GM23338 (cell line): Measurements from ENCODE around the gene ACSL4. TPM values are rescaled to one million over a fixed set of nuclear protein-coding genes. Genes with fewer than 3 reads are reported as not detected.

Experiments used
- ATAC-seq: fragments of 200-7000 bp; cut with Tn5 transposase; 3 replicates; pipeline ENCODE4 v1.9.1; 2020
- DNase-seq: peaks from one replicate; pipeline ENCODE4 v3.0.0-alpha.2; 2015; ENCODE audit warnings: low spot score
- H2AFZ ChIP-seq: fragments of 200-600 bp; sonication (generic); 2 replicates; pipeline ENCODE4 v1.8.0; 2016; ENCODE audit warnings: antibody characterized with exemption, mild to moderate bottlenecking, moderate library complexity
- H3F3A ChIP-seq: fragments of 200-600 bp; sonication (generic); replicated peaks from 2 replicates; pipeline ENCODE4 v1.8.0; 2017; ENCODE audit warnings: antibody characterized with exemption, mixed run types, low read depth
- H3K27ac ChIP-seq: fragments of 200-600 bp; sonication (generic); 2 replicates; pipeline ENCODE4 v1.6.1; 2016; ENCODE audit warnings: low read depth
- H3K27me3 ChIP-seq: fragments of 200-600 bp; sonication (generic); 2 replicates; pipeline ENCODE4 v1.8.0; 2016; ENCODE audit warnings: mild to moderate bottlenecking, mixed run types, moderate library complexity; ENCODE audit not compliant: insufficient read depth
- H3K36me3 ChIP-seq: fragments of 200-600 bp; sonication (generic); 2 replicates; pipeline ENCODE4 v1.8.0; 2016; ENCODE audit warnings: mild to moderate bottlenecking; ENCODE audit not compliant: insufficient read depth
- H3K4me1 ChIP-seq: fragments of 200-600 bp; sonication (generic); 2 replicates; pipeline ENCODE4 v1.8.0; 2016; ENCODE audit warnings: mild to moderate bottlenecking, moderate library complexity; ENCODE audit not compliant: insufficient read depth
- H3K4me2 ChIP-seq: fragments of 200-600 bp; sonication (generic); 2 replicates; pipeline ENCODE4 v1.7.1; 2017; ENCODE audit warnings: mixed run types
- H3K4me3 ChIP-seq: fragments of 200-600 bp; sonication (generic); 2 replicates; pipeline ENCODE4 v1.6.1; 2016; ENCODE audit warnings: mixed run types
- H3K79me2 ChIP-seq: fragments of 200-600 bp; sonication (generic); replicated peaks from 2 replicates; pipeline ENCODE4 v1.8.0; 2017; ENCODE audit warnings: mild to moderate bottlenecking; ENCODE audit not compliant: insufficient read depth
- H3K9me2 ChIP-seq: fragments of 200-600 bp; sonication (generic); 2 replicates; pipeline ENCODE4 v1.8.0; 2017; ENCODE audit not compliant: insufficient read depth
- H4K20me1 ChIP-seq: fragments of 200-600 bp; sonication (generic); replicated peaks from 2 replicates; pipeline ENCODE4 v1.8.0; 2017; ENCODE audit warnings: mild to moderate bottlenecking; ENCODE audit not compliant: insufficient read depth
- H3K27ac Mint-ChIP-seq: 2 replicates; pipeline ENCODE4 v1.8.0; 2020; ENCODE audit warnings: inconsistent platforms, mild to moderate bottlenecking, moderate library complexity, mixed read lengths
- H3K27me3 Mint-ChIP-seq: 3 replicates; pipeline ENCODE4 v1.8.0; 2022; ENCODE audit warnings: low read depth, mild to moderate bottlenecking, moderate library complexity, mixed read lengths, inconsistent platforms; ENCODE audit not compliant: insufficient read depth, poor library complexity
- H3K36me3 Mint-ChIP-seq: 3 replicates; pipeline ENCODE4 v1.8.0; 2021; ENCODE audit warnings: low read depth, mild to moderate bottlenecking, inconsistent platforms, moderate library complexity, mixed read lengths
- H3K4me1 Mint-ChIP-seq: 3 replicates; pipeline ENCODE4 v1.8.0; 2020; ENCODE audit warnings: mild to moderate bottlenecking, inconsistent platforms, mixed read lengths
- H3K4me3 Mint-ChIP-seq: 3 replicates; pipeline ENCODE4 v1.8.0; 2021; ENCODE audit warnings: moderate library complexity, mild to moderate bottlenecking, inconsistent platforms, mixed read lengths
- H3K9me3 Mint-ChIP-seq: 3 replicates; pipeline ENCODE4 v1.8.0; 2020; ENCODE audit warnings: moderate library complexity, mild to moderate bottlenecking, inconsistent platforms, mixed read lengths
- CREB1 ChIP-seq: fragments of 250-450 bp; sonication (Bioruptor Pico); IDR thresholded peaks from 2 replicates; pipeline ENCODE4 v1.5.0; 2020; ENCODE audit warnings: low read depth, mild to moderate bottlenecking, moderate library complexity
- EZH2 ChIP-seq: fragments of 200-600 bp; sonication (generic); IDR thresholded peaks from one replicate; pipeline ENCODE4 v1.8.0; 2017; ENCODE audit warnings: antibody characterized with exemption, mild to moderate bottlenecking, low read depth; ENCODE audit not compliant: unreplicated experiment
- EZH2phosphoT487 ChIP-seq: fragments of 200-600 bp; sonication (generic); IDR thresholded peaks from one replicate; pipeline ENCODE4 v1.8.1; 2018; ENCODE audit warnings: antibody characterized with exemption; ENCODE audit not compliant: unreplicated experiment
- JUNB ChIP-seq: IDR thresholded peaks from one replicate; pipeline ENCODE4 v1.6.1; 2016; ENCODE audit warnings: antibody characterized with exemption; ENCODE audit not compliant: unreplicated experiment
- NANOG ChIP-seq: IDR thresholded peaks from 2 replicates; pipeline ENCODE4 v1.6.1; 2016; ENCODE audit warnings: antibody characterized with exemption, borderline replicate concordance
- POLR2AphosphoS5 ChIP-seq: IDR thresholded peaks from 2 replicates; pipeline ENCODE4 v1.6.1; 2016; ENCODE audit warnings: antibody characterized with exemption, low read depth
- STAT1 ChIP-seq: IDR thresholded peaks from one replicate; pipeline ENCODE4 v1.6.1; 2016; ENCODE audit warnings: antibody characterized with exemption; ENCODE audit not compliant: unreplicated experiment
- ZNF114 ChIP-seq: fragments of 250-450 bp; sonication (Bioruptor Pico); IDR thresholded peaks from 2 replicates; pipeline ENCODE4 v1.5.0; 2020; ENCODE audit warnings: mild to moderate bottlenecking, moderate library complexity
- ZNF331 ChIP-seq: fragments of 250-450 bp; sonication (Bioruptor Pico); IDR thresholded peaks from 2 replicates; pipeline ENCODE4 v1.5.0; 2020; ENCODE audit warnings: low read depth, mild to moderate bottlenecking, moderate library complexity
- ZNF462 ChIP-seq: fragments of 250-450 bp; sonication (Bioruptor Pico); IDR thresholded peaks from 2 replicates; pipeline ENCODE4 v1.5.0; 2020; ENCODE audit warnings: mild to moderate bottlenecking, moderate library complexity
- polyA plus RNA-seq: library from polyadenylated mRNA; unstranded; fragments of >200 nt; fragmentation: Nextera tagmentation; extraction: Ambion mirVana; gene quantifications from 2 replicates; pipeline ENCODE4 v1.2.1, GENCODE V29; 2016
- total RNA-seq: library from RNA; depleted of rRNA; stranded (reverse); fragments of >200 nt; shearing (Covaris generic); gene quantifications from 2 replicates; pipeline ENCODE4 v1.2.3, GENCODE V29; 2014
- TF ChIP-seq, protein P1 (sequence below): IDR thresholded peaks from 2 replicates; pipeline ENCODE4 v1.6.1; 2016; ENCODE audit warnings: antibody characterized with exemption
- TF ChIP-seq, protein P2 (sequence below): IDR thresholded peaks from one replicate; pipeline ENCODE4 v1.6.1; 2018; ENCODE audit warnings: antibody characterized with exemption; ENCODE audit not compliant: unreplicated experiment
- TF ChIP-seq, protein P3 (sequence below), 2 experiments: fragments of 200-600 bp in 1 of 2; sonication (generic) in 1 of 2; conservative IDR thresholded peaks; 2 replicates each; pipeline versions ENCODE4 v1.5.1 to v1.6.1; 2016 to 2017; ENCODE audit warnings: antibody characterized with exemption in 2 of 2, low read depth in 2 of 2, mild to moderate bottlenecking in 2 of 2, moderate library complexity in 1 of 2

Gene ACSL4
- total and polyA plus RNA-seq, 2 experiments from 2014 or later: 17.8 to 76.3 TPM

DNA sequence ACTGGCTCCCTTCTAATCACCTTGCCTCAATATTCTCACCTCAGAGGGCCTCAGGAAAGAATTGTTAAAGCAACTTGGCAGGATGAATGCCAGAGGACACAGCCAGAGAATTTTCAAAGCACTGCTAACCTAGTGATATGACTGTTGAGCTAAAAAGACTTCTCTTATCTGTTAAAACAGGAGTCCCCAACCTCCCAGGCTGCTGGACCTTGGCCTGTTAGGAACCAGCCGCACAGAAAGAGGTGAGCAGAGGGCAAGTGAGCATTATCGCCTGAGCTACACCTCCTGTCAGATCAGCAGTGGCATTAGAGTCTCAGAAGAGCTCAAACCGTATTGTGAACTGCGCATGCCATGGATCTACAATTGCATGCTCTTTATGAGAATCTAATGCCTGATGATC lies 106.4 kb downstream of the ACSL4 start:
- Mint-ChIP-seq H3K4me1 (peaks cover 6% of the 10 kb centered on the region), H3K9me3 (peaks cover 6% of the 10 kb centered on the region), H3K36me3 (peaks cover 4% of the 10 kb centered on the region; the same call in 2 of the 3 replicates), H3K4me3 (no peak overlapping the region), H3K27ac (no peak overlapping the region), H3K27me3 (peaks cover 5% of the 10 kb centered on the region)
- peaks cover 4% of the 10 kb centered on the region; the same call in 1 of the 2 replicates for H3K27me3 ChIP-seq
- H3K27ac ChIP-seq: no peak overlapping the region
- no peaks in the 10 kb centered on the region for H3F3A ChIP-seq
- DNase-seq: no peak
- no peaks in the 10 kb centered on the region for H3K36me3 ChIP-seq
- H2AFZ ChIP-seq: no peak overlapping the region
- no peaks in the 10 kb centered on the region for H3K4me1 ChIP-seq
- H4K20me1 ChIP-seq: no peaks in the 10 kb centered on the region
- H3K4me3 ChIP-seq: no peak overlapping the region
- no peaks in the 10 kb centered on the region for H3K79me2 ChIP-seq
- TF ChIP-seq CREB1 (CRISPR knock-in tag) (no peak), NANOG (no peak), ZNF114 (no peak), JUNB (no peak), POLR2AphosphoS5 (no peak), ZNF331 (CRISPR knock-in tag) (no peak), EZH2 (no peak), STAT1 (no peak), ZNF462 (CRISPR knock-in tag) (no peak), EZH2phosphoT487 (no peak)
- TF ChIP-seq, protein P1, sequence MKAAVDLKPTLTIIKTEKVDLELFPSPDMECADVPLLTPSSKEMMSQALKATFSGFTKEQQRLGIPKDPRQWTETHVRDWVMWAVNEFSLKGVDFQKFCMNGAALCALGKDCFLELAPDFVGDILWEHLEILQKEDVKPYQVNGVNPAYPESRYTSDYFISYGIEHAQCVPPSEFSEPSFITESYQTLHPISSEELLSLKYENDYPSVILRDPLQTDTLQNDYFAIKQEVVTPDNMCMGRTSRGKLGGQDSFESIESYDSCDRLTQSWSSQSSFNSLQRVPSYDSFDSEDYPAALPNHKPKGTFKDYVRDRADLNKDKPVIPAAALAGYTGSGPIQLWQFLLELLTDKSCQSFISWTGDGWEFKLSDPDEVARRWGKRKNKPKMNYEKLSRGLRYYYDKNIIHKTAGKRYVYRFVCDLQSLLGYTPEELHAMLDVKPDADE: no peak
- TF ChIP-seq, protein P2, sequence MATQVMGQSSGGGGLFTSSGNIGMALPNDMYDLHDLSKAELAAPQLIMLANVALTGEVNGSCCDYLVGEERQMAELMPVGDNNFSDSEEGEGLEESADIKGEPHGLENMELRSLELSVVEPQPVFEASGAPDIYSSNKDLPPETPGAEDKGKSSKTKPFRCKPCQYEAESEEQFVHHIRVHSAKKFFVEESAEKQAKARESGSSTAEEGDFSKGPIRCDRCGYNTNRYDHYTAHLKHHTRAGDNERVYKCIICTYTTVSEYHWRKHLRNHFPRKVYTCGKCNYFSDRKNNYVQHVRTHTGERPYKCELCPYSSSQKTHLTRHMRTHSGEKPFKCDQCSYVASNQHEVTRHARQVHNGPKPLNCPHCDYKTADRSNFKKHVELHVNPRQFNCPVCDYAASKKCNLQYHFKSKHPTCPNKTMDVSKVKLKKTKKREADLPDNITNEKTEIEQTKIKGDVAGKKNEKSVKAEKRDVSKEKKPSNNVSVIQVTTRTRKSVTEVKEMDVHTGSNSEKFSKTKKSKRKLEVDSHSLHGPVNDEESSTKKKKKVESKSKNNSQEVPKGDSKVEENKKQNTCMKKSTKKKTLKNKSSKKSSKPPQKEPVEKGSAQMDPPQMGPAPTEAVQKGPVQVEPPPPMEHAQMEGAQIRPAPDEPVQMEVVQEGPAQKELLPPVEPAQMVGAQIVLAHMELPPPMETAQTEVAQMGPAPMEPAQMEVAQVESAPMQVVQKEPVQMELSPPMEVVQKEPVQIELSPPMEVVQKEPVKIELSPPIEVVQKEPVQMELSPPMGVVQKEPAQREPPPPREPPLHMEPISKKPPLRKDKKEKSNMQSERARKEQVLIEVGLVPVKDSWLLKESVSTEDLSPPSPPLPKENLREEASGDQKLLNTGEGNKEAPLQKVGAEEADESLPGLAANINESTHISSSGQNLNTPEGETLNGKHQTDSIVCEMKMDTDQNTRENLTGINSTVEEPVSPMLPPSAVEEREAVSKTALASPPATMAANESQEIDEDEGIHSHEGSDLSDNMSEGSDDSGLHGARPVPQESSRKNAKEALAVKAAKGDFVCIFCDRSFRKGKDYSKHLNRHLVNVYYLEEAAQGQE: no peak
- TF ChIP-seq, protein P3, sequence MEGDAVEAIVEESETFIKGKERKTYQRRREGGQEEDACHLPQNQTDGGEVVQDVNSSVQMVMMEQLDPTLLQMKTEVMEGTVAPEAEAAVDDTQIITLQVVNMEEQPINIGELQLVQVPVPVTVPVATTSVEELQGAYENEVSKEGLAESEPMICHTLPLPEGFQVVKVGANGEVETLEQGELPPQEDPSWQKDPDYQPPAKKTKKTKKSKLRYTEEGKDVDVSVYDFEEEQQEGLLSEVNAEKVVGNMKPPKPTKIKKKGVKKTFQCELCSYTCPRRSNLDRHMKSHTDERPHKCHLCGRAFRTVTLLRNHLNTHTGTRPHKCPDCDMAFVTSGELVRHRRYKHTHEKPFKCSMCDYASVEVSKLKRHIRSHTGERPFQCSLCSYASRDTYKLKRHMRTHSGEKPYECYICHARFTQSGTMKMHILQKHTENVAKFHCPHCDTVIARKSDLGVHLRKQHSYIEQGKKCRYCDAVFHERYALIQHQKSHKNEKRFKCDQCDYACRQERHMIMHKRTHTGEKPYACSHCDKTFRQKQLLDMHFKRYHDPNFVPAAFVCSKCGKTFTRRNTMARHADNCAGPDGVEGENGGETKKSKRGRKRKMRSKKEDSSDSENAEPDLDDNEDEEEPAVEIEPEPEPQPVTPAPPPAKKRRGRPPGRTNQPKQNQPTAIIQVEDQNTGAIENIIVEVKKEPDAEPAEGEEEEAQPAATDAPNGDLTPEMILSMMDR (conservative IDR thresholded peaks at IDR 0.05; ENCODE audit: low read depth in 2 of 2): no peak
- no peaks in the 10 kb centered on the region for H3K9me2 ChIP-seq
- no peak overlapping the region for H3K4me2 ChIP-seq
- ATAC-seq: no peak
